HK-2 (cell line): ENCODE data around the gene EIPR1.
"Not testable (repeated sequence)": the region's sequence is repeated elsewhere in the genome, so short reads cannot be mapped to it uniquely, and the experiment has no call there.

Source experiments
- DNase-seq: peaks from one replicate; pipeline ENCODE4 v3.0.0-alpha.2; 2018; ENCODE audit not compliant: unreplicated experiment

The EIPR1 gene

DNA sequence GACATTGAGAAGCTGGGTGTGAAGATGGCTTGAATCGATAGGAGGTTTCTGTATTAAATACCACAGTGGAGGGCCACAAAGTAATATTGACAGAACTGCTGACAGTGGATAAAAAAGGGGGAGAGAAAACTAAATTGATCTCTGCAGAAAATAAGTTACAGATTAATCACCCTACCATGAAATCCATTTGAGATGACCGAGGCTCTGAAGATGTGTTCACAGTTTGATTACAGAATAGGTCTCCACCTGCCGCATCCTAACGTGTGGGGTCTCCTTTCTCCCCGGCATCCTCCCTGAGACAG lies 165.6 kb downstream of the EIPR1 start:
- DNase-seq, result no peak

DNA sequence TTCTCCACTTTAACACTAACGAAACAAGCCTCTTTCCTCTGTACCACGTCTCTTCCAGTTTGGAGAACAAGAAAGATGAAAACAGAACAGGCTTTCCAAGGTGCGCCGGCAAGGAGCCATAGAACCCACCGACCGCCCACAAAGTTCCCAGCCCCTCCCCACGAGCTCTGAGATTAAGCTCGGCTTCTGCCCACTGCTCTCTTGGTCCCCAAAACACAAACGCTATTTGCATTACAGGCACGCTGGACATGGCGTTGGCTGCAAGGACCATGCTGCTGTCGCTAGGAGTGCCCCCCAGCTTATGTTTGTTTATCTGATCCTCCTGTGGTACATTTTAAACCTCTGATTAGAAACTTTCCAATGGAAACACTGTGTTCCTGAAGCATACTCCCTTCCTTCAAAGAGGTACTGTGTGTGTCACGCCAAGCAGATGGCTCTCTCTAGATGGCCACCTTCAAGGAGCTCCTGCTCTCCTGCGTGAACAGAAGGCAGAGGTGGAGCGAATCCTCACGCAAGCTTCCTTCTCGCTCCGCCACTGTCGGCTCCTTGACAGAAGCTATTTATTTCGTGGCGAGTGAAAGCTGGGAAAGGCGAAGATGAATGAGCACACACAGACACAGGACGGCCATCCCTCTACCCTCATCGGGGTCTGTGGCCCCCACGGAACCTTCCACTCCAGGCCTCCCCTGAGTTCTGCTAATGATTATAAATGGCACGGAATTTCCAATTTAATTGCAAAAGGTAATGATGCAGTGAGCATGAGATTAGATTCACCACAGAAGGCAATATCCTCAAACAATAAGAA lies 166.2 kb downstream of the EIPR1 start:
- DNase-seq, result no peak

DNA sequence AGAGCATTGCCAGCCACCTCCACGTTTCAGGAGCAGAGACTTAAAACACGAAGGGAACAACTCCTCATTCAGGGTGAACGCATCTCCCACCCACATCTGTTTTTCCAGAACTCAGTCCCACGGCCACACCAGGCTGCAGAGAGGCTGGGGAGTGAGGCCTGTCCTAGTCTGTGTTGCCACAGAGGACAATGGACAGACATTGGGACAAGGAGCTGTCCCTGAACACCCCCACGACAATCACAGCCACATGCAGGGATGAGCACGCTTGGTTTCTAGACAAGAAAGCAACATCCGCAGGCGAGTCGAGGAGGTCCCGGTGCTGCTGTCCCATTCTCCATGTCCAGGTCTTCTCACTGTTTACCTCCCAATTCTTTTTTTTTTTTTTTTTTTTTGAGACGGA lies 167.4 kb downstream of the EIPR1 start:
- DNase-seq, result no peak

DNA sequence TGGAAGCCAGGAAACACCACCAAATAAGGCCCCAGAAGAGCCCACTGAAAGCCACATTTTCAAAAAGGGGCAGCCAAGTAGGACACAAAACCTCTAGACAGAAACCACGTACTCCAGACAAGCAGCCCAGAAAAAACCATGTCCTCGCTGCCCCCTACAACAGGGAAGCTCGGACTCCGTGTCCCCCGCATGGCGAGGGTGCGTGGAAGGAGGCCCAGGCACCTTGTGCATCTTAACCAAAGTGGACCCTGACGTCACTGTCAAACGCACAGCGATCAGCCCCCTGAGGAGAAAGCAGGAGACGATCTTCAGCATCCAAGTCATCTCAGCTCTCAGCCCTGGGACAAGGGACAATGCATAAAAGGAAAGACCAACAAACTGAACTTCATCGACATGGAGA lies 168.4 kb downstream of the EIPR1 start:
- no peak for DNase-seq

DNA sequence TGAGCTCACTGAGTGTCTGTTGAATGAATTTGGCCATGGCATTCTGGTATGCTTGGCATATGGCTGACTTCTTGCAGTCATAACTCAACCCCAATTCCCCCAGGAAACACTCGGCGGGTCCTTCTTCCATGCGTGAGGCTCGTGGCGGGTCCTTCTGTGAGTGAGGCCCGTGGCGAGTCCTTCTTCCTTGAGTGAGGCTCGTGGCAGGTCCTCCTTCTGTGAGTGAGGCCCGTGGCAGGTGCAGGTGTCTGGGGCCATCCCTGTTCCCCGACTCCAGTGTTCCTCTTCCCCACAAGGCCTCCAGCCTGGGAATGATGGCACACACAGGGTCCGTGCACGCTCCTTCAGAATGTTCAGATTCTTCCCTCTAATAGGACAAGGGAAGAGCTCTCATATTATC lies 169.0 kb downstream of the EIPR1 start:
- DNase-seq, result no peak

DNA sequence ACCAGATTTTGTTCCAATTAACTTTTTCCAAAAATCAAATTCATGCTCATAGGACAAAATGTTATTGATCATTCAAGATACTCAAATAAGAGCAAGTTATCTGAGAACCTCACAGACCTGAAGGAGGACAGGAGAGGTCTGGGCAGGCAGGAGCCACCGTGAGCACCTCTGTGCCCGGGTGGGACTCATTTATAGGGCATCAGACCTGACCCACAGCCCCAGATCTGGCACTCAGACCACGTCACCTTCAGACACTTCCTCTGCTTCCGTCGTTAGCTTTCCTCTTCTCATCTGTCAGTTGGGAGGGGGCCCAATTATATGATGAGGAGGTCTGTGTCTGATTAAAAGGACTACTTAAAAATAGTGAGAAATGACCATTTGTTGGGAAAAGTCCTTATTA lies 169.4 kb downstream of the EIPR1 start:
- no peak for DNase-seq

DNA sequence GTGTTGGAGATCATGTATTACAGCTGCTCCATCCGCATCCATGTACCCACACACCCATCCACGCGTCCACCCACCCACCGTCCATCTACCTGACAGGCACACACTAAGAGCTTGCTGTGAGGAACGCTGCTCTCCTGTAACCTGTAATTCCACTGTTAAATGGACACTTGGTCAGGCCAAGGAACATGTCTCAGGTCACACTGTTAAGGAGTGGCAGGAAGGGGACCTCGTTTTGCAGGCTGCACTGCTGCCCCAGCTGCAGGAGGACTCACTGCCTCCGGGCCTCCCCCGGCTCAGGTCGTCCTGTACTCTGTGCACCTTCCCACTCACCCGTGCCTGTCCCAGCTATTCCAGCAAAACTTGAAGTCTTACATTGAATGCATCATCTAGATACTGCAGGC lies 170.5 kb downstream of the EIPR1 start:
- DNase-seq, result no peak

DNA sequence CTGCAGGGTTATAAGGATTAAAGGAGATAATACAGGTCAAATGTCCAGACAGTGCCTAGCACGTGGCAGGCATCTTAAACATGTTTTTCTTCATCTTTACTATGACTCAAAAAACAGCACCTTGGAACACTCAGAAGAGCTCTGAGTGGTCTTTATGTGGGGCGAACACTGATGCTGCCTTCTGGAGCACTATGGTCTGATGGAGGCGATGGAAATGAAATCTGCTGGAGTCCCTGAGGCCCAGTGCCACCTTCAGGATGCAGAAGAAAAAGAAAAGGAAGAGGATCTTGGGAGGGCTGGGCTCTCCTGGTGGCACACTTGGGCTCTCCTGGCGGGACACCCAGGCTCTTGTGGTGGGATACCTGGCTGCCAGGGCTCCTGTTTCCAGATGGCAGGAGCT lies 171.8 kb downstream of the EIPR1 start:
- no peak for DNase-seq

DNA sequence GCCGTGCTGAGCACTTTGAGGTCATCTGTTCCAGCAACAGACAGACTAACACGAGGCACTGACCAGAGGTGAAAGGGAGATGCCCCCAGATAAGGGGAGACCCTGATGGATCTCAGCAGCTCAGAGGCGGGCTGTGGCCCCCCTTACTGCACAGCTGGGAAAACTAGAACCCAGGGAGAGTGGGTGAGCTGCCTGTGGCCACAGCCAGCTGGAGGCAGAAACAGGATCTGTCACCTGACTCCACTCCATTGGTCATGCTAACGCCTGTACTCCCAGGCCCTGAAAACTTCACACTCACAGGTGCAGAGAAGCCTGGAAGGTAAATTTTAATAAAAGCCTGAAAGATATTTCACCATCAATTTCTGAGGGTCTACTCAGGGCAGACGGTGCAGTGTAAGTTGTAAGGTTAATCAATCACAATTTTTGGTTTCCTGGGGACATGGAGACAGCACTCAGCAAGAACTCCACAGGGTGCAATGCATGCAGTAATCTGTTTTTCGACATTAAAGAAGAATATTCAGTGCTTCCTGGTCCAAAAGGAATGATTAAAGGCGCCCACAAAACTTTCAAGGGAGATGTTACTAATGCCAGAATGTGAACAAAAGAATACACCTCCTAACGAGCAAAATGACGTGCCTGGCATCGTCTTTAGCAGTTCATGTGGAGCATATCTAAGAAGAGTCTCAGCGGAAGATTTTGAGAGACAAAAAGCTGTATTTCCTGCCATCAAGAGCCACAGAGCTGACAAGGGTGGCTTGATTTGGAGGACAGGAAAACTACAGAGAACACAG lies 173.4 kb downstream of the EIPR1 start:
- DNase-seq, result no peak

DNA sequence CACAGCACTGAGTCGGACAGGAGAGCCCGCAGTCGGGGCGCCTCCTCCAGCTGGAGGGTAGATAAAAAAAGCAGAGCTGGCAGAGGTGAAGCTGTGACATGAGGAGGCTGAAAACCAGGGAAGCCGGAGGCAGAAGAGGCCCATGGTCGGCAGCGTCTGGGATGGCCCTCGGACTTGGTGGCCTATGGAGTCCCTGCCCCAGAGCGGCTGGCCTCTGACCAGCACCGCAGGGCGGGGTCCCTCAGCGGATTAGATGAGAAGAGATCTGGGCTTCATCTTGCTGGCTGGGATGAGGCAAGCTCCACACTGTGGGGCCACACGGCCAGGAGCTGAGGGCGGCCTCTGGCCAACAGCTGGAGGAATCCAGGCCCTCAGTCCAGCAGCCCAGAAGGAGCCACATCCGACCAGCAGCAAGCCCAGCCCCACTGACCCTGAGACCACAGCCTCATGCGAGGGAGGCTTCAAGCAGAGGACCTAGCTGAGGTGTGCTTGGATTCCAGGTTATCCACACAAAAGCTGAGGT lies 174.1 kb downstream of the EIPR1 start:
- no peak for DNase-seq

DNA sequence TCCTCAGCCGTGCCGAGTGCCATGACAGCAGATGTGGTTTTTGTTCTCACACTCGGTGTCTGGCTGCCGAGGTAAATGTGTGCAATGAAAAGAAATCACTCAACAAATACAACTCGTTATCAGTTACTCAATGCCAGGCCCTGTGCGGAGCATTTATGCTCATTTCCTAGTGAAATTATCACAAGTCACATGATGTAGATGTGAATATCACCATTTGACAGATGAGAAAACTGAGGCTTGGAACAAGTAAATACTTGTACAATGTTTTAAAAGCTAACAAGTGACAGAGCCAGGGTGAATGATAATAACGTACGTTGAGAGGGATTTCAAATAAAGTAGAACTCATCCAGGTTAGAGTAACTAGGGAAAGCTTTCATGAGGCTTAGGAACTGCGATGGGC lies 174.7 kb downstream of the EIPR1 start:
- DNase-seq, result no peak

DNA sequence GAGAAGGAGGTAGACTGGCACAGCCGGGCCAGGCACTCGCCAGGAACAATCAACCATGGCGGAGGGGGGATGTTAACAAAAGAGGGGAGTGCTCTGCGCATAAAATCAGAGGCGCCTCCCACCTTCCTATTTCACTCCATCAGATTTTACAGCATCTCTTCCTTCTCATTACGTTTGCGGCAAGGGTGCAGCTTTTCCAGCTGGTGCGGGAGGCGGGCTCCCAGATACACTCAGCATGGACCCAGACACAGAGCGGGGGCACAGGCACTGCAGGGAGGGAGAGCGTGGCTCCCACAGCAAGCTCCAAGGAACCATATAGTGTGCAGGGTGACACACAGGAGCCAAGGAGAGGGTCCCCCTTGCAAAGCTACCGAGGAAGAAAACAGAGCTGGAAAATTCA lies 176.3 kb downstream of the EIPR1 start:
- no peak for DNase-seq

DNA sequence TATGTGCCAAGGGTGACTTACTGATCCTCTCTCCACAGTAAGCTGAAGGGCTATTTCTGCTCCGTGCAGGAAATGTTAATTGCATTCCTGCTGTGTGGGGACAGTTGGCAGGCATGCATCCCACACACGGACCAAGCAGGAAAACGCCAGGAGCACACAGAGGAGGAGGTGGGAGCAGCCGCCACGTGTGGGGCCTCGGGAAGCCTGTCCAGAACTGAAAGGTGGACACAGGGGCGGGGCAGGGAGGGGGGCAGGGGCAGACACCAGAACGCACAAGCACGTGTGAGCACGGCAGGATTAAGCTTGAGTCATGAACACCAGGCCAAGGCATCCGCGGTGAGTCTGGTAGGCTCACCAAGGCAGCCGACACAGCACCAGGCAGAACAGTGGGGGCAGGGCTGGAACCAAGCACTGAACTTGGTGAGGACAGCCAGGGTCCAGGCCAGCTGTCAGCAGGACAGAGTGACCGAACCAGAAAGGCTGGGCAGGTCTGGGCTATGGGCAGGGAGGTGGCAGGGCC lies 177.1 kb downstream of the EIPR1 start:
- DNase-seq, result no peak

DNA sequence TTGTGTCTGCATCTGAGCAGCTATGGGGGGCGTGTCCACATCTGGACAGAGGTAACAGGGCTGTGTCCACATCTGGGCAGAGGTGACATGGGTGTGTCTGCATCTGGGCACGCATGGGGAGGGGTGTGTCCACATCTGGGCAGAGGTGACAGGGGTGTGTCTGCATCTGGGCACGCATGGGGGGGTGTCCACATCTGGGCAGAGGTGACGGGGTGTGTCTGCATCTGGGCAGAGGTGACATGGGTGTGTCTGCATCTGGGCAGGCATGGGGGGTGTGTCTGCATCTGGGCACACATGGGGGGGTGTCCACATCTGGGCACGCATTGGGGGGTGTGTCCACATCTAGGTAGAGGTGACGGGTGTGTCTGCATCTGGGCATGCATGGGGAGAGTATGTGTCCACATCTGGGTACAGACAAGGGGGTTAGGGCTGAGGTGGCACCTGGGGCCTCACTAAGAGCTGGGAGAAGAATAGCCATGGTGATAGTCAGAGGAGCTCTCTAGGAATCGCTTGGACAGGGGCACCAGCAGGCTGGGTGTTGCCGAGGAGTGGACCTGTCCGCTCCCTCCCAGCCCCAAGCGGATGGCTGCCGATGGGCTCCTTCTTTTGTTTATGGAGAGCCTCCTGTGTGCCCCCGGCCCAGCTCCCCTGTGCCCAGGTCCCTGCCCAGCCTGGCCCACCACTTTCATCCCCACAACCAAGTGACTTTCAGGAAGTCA lies 177.8 kb downstream of the EIPR1 start:
- no peak for DNase-seq

DNA sequence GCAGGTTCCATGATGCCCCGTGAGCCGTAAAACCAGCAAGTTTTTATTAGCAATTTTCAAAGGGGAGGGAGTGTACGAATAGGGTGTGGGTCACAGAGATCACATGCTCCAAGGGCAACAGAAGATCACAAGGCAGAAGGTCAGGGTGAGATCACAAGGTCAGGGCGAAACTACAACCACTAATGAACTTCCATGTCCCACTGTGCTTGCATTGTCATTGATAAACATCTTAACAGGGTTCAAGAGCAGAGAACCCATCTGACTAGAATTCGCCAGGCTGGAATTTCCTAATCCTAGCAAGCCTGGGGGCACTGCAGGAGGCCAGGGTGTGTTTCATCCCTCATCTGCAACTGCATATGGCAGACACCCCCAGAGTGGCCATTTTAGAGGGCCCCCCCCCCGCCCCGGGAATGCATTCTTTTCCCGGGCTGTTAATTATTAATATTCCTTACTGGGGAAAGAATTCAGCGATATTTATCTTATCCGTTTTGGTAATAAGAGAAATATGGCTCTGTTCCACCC lies 178.9 kb downstream of the EIPR1 start:
- not testable (repeated sequence) for DNase-seq

DNA sequence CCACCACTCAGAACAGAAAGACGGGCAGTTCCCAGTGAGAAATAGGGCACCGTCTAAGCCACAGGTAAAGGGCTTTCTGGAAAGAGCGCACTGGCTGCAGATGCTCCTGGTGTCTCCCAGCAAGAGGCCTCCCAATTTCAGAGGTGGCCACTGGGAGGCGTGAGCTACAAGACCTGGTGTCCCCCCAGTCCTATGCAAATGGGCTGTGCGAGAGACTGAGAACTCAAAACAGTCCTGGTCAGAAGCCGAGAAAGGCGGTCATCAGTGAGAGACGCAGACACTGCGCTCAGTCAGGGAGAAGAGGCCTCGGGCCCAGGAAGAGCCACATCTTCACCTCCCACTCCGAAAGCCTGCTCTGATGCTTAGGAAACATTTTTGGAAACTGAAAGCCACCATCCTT lies 179.5 kb downstream of the EIPR1 start:
- no peak for DNase-seq

DNA sequence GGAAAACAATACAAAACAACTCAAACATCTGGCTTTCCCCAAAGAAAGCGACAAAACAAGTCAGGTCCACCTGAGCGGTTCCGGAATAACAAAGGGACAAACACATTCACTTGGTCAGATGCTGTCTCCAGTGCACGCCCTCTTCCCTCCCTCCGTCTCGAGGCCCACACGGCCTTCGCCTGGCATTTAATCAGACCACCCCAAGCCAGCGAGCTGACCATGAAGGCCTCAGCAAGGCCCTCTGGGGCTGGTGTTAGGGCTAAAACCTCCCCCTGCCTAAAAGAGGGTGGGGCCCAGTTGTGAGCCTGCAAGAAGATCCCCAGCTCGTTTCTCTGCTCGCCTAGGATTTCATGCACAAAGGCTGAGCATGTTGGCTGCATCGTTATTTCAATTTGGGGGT lies 180.3 kb downstream of the EIPR1 start:
- DNase-seq, result no peak

DNA sequence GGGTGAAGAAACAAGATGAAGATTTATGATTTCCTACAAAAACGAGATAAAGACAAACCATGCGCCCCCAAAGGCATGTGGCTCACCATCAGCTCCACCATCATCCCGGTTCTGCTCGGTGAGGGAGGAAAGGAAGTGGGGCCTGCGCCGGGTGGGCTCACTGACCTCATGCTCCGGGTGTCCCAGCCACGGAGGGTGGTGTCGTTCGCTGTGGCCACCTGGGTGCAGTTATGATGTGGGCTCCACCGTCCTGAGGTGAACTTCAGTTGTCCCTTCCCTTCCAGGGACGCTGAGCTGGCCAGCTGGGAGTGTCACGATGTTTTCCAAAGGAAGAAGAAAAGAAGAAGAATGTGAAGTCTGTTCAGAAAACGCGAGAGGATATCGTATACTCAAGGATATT lies 180.9 kb downstream of the EIPR1 start:
- no peak for DNase-seq

DNA sequence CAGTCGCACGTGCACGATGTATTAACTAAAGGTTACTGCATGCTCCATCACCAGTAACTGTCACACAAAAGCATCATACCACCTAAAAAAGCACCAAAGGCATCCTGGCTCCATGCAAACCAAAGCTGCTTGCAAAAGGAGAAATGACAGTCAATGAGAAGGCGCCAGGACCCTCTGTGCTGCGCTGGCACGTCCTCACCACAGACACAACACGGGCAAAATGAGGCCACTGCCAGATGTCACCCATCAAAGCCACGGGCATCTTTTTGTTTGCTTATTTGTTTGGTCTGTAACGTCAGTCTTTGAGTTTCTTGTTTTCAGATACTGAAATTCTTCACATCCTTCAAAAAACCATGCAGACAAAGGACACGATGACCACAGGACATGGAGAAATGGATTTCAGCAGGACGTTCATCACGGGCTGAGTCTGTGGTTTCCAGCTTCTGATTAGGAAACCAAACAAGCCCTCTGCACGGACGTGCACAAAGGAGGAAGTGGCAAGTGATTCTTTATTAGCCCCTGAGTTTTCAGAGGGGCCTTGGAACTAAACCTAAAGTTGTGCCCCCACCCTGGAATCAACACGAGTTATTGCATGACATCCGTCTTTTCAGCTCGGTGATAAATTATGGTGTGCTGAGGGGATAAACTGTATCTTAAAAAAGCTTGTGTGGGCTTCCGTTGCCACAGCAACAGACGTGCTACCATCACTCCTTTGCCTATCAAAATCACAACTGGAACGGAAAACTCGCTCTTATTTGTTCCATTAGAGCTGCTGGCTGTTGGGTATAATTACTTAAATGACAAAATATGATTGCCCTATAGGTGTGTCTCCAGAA lies 181.8 kb downstream of the EIPR1 start:
- no peak for DNase-seq

DNA sequence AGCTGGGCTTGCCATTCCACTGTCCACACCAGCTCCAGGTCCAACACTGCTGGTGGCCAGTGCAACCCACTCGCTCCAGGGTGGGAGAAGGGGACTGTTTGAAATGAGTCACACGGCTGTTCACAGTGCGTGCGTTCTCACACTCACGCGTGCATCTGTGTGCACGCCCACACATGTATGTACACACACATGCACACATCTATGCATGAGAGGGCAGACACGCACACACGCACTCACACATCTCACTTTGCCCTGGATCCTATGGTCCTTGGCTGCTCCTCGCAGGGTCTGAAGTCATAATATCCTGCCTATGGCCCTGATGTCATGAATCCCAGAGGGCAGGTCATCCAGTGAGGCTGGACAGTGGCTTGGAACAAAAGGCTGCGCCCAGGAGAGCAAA lies 182.8 kb downstream of the EIPR1 start:
- DNase-seq, result no peak
